Right cardiac atrium (tissue), 5 donors: Measurements from ENCODE around the gene RFNG. TPM values are rescaled to one million over a fixed set of nuclear protein-coding genes. Genes with fewer than 3 reads are reported as not detected.

ENCODE experiments used
- ATAC-seq, 2 donors: fragments of 200-7000 bp; cut with Tn5 transposase; one replicate each; pipeline versions ENCODE4 v1.8.0 to v1.9.1; 2020; ENCODE audit warnings: moderate library complexity in 2 of 2, mild to moderate bottlenecking in 1 of 2
- DNase-seq, 3 donors: peaks; one replicate each; pipeline ENCODE4 v3.0.0-alpha.2; 2020
- H3K27ac ChIP-seq: one replicate; pipeline ENCODE4 v1.5.1; 2013; ENCODE audit warnings: mild to moderate bottlenecking, low read length, control low read depth, moderate library complexity
- H3K27me3 ChIP-seq: one replicate; pipeline ENCODE4 v1.6.1; 2013; ENCODE audit not compliant: control insufficient read depth, insufficient read depth
- H3K4me1 ChIP-seq: one replicate; pipeline ENCODE4 v1.6.1; 2013; ENCODE audit warnings: low read length; ENCODE audit not compliant: control insufficient read depth, insufficient read depth
- H3K4me3 ChIP-seq: one replicate; pipeline ENCODE4 v1.5.1; 2013; ENCODE audit warnings: low read length, control low read depth
- H3K9me3 ChIP-seq: one replicate; pipeline ENCODE4 v1.6.1; 2013; ENCODE audit warnings: low read length; ENCODE audit not compliant: control insufficient read depth
- WGBS: extraction: QIAGEN DNeasy Blood & Tissue Kit; methylation state at CpG from one replicate; pipeline ENCODE4 v1.1.7; 2013; 5-methylcytosine and 5-hydroxymethylcytosine counted together
- intact Hi-C, 4 donors: fragments of 100-400 bp; cut with DNase I; formaldehyde crosslinking; loops; one replicate each; pipeline versions ENCODE4 v1.11.0 to v1.14.0; 2022 to 2023
- polyA plus RNA-seq: library from polyadenylated mRNA; stranded (reverse); fragments of 200-250 nt; gene quantifications from one replicate; pipeline ENCODE4 v1.2.3, GENCODE V29; 2013
- total RNA-seq, 4 donors: library from RNA; stranded (reverse); fragmentation: NEBNext Ultra II Directional; extraction: Animal tissue kit (Norgen Biotek cat#: 25700); gene quantifications; one replicate each; pipeline ENCODE4 v1.2.1, GENCODE V29; 2021
- donor health status: healthy with polysubstance abuse.
- donor health status: DM: no; HTN: yes; CAD: no.
- donor health status: DM: no; HTN: no; CAD: no.
- donor health status: DM: no; HTN: yes; CAD: no; lungs with severe emphysema.
- donor health status: DM: yes; HTN: yes; CAD: no.

RFNG gene
- total and polyA plus RNA-seq, 5 donors = 19.0 to 25.4 (median 20.5) TPM

DNA sequence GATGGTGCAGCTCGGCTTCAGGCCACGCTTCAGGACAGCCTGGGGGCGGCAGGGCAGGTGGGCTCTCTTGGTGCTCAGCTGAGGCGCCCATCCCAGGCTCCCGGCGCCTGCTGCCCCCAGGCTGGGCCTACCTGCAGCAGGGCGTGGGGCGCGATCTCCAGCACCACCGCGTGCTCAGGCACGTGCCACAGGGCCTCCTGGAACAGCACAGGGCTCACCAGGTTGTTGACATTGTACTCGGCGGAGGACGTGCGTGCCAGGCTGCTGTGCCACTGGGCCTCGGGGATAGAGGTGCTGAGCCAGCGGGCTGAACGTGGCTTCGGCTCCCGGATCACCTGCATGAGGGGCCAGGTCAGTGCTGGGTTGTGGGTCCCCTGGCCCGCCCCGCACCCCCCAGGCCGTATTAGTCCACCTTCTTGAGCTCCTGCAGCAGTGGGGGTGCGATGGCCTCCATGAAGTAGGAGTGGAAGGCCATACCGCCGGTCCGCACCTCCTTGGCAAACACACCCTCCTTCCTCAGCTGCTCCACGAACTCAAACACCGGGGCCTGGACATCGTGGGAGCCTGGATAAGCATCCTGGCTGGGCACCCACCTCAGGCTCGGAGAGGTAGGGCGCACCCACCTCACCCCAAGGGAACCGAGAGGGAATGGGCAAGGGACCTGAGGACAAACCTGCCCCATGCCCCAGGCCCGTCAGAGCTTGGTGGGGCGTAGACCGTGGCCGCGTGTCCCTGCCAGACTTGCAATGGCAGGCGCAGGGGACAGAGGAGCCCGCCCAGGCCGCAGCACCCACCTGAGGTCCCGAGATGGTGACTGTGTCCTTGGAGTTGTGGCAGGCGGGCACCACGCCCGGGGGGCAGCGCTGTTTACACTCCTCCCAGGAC lies 37.5 kb upstream of the RFNG start:
- no peak overlapping the region for H3K27ac ChIP-seq
- H3K4me1 ChIP-seq = no peaks in the 10 kb centered on the region
- no peaks in the 10 kb centered on the region for H3K27me3 ChIP-seq
- 94% methylated on average over 47 of the region's 47 CpGs for WGBS
- ATAC-seq (no peak), DNase-seq (peak in 1 of 3 donors; percentile 50)
- intact Hi-C loops = no loop called here
- H3K9me3 ChIP-seq = no peaks in the 10 kb centered on the region
- H3K4me3 ChIP-seq = no peak overlapping the region

DNA sequence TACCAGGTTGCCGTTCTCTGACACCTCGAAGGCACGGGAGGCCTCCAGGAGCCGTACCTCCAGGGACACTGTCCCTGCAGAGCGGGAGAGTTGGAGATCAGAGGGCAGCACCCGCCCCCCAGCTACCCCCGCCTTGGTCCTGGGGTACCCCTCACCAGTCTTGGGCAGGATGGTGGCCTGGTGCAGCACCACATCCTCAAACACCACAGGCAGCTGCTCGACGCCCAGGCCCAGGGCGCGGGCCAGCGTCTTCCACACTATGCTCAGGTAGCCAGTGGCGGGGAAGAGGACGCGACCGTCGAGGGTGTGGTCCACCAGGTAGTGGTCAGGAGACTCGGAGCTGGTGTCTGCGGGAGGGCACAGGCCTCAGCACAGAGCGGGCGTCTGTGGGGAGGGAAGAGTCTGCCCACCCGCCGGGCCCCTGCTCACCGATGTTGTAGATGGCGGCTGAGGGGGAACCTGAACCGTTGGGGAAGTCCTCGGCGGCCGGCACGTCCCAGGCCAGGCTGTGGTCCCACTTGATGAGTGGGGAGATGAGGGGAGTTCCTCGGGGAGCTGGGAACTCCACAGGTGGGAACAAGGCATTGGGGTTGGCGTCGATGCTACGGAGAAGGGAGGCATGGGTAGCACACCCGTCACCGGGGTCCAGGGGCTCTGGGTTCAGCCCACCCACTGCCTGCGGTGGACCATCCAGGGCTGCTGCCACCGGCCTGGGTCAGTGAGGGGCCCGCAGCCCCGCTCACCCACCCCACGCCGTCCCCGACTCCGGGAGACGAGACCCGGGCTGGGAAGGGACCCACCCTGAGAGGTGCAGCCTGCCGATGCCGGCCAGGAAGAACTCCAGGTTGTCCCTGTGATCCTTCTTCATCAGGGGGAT lies 36.6 kb upstream of the RFNG start:
- Histone ChIP-seq H3K4me1 (no peaks in the 10 kb centered on the region), H3K27me3 (no peaks in the 10 kb centered on the region), H3K9me3 (no peaks in the 10 kb centered on the region), H3K27ac (no peak overlapping the region), H3K4me3 (no peak overlapping the region)
- ATAC-seq = no peak
- WGBS = 95% methylated on average over 48 of the region's 48 CpGs
- peak in 2 of 3 donors; percentile 47 to 64 for DNase-seq
- intact Hi-C loops = no loop called here

DNA sequence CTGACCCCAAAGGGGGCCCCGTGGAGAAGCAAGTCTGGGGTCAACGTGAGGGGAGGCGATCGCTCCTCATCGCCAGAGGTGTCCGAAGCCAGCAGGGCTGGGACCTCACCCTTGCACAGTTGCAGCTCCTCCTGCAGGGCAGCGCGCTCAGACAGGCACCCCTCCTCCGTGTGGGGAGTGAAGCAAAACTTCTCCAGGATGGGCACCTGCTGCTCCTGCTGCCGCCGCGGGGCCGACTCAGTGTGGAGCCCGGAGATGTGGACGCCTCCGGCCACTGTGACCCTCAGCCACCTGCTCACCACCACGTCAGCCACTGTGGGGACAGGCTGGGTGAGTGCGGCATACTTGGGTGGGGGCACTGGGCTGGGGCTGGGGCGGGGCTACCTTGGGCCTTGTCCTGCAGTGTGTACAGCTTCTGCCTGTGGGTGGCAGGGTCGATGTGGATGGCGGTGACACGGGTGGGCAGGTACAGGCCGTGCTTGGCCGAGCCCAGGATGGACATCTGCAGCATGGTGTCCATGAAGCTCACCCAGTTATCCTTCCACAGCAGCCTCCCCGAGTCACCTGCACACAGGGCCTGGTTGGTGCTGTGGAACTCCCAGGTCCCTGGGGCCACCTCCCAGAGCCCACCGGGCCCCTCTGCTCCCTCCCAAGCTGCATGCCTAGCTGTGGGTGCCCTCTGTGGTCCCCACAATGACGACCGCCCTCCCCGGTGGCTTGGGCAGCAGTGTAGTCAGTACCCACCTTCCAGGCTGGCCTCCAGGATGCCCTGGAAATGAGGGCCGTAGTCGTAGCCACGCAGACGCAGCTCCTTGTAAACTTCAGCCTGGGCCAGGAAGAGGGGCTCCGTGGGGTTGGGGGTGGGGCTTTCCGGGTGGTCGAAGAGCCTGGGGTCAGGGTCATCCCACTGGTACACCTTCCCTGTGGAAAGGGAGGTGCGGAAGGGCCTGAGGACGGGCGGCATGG lies 35.6 kb upstream of the RFNG start:
- peak; percentile 16 to 53 (median 47) for DNase-seq
- Histone ChIP-seq H3K27ac (no peak overlapping the region), H3K9me3 (no peaks in the 10 kb centered on the region), H3K27me3 (no peaks in the 10 kb centered on the region), H3K4me1 (no peaks in the 10 kb centered on the region), H3K4me3 (no peak overlapping the region)
- intact Hi-C loops = no loop called here
- WGBS = 91% methylated on average over 39 of the region's 39 CpGs
- no peak for ATAC-seq

DNA sequence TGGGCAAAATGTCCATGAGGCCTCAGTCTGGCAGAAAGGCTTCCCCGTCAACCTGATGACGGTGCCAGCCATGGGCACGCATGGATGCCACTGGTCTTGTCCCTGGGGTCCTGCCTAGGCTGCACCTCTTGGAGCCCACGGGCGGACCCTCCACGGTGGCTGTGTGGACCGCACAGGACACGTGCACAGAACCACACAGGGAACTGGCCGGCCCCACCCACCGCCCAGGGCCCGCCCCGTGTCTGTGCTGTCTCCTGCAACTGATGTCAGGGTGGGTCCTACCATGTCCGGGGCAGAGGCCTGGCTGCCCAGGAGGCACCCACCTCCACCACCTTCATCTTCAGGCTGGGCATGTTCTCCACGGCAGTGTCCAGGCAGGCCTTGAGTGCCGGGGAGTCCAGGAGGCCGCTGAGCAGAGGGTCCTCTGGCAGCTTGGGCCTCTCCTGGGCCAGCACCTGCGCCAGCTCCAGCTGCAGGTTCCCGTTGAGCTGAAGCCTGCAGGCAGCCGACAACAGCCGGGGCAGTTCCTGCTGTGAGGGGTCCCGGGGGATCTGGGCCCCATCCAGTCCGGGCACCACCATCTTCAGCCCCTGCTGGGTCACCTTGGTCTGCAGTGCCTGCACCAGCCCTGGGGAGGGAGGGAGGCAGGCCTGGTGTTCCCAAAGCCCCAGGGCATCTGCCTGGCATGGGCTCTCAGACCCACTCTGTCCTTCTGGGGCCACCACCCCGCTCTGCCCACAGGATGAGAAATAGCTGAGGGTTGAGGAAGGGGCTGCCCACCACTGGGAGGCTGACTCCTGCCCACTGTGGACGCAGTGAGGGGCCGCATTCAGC lies 34.5 kb upstream of the RFNG start:
- Histone ChIP-seq H3K4me1 (no peaks in the 10 kb centered on the region), H3K9me3 (no peaks in the 10 kb centered on the region), H3K27ac (no peak overlapping the region), H3K4me3 (no peak overlapping the region), H3K27me3 (no peaks in the 10 kb centered on the region)
- no peak for ATAC-seq
- peak in 2 of 3 donors; percentile 42 to 45 for DNase-seq
- intact Hi-C loops = no loop called here
- WGBS = 89% methylated on average over 25 of the region's 25 CpGs

DNA sequence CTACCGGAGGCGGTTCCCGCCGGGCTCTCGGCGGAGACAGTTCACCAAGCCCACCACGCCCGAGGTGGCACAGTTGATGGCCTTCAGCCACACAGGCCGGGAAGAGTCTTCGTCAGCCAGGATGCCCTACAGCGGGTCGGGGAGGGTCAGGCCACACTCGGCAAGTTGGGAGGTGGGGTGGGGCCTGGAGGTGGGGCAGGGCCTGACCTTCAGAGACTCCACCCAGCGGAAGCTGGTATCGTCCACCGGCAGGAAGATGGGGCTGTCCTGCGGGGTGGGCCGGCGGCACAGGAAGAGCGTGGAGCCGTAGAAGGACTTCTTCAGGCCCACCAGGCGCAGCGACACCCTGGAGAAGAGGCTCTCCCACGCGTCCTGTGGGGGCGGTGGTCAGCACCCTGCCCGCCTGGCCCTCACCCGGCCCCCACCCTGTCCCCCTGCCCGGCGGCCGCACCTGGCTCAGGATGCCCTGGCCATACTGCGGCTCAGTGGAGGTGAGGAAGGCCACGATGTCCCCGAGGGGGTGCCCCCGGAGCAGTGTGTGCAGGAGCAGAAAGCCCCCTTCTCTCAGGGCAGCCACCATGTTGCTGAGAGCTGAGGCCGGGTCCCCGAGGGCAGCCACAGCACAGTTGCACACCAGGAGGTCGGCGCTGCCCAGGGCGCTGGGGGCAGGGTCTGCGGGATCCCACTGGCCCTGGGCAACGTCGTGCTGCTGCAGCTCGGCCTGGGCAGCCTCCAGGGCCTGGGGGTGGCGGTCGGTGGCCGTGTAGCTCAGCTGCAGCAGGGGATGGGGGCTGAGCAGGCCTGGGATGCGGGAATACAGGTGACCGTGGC lies 33.6 kb upstream of the RFNG start:
- Histone ChIP-seq H3K27me3 (no peaks in the 10 kb centered on the region), H3K27ac (no peak overlapping the region), H3K4me1 (no peaks in the 10 kb centered on the region), H3K9me3 (no peaks in the 10 kb centered on the region), H3K4me3 (no peak overlapping the region)
- DNase-seq (peak; percentile 16 to 59 (median 42)), ATAC-seq (no peak)
- intact Hi-C loops = no loop called here
- 91% methylated on average over 49 of the region's 49 CpGs for WGBS

DNA sequence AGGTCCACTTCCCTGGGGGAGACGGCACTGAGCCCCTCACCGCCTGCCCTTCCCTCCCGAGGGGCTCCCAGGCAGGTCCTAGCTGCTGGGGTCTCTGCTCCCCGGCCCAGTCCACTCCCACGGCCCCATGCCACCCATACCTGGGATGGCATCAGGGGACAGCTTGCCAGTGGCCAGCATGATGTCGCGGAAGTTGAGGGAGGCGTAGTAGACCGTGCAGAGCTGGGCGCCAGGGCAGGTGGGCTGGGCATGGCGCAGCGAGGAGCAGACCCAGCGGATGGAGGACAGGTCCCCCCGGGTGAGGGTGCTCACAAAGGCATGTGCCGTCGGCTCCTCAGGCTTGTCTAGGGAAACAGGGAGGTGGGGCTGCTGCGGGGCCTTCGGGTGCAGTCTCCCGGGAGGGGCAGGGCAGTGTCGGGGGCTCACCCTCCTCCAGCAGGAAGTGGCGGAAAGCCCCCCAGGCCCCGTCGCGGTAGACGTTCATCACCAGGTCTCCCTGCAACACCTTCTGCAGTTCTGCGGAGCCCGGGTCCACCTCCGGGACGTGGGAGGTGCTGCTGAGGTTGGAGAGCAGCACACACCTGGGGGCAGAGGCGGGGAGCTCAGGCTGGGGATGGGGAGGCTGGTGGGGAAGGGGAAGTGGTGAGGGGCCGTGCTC lies 32.9 kb upstream of the RFNG start:
- Histone ChIP-seq H3K9me3 (no peaks in the 10 kb centered on the region), H3K4me1 (no peaks in the 10 kb centered on the region), H3K27ac (no peak overlapping the region), H3K27me3 (no peaks in the 10 kb centered on the region), H3K4me3 (no peak overlapping the region)
- intact Hi-C loops = no loop called here
- DNase-seq (peak in 1 of 3 donors; percentile 54), ATAC-seq (no peak)
- WGBS = 93% methylated on average over 31 of the region's 31 CpGs

DNA sequence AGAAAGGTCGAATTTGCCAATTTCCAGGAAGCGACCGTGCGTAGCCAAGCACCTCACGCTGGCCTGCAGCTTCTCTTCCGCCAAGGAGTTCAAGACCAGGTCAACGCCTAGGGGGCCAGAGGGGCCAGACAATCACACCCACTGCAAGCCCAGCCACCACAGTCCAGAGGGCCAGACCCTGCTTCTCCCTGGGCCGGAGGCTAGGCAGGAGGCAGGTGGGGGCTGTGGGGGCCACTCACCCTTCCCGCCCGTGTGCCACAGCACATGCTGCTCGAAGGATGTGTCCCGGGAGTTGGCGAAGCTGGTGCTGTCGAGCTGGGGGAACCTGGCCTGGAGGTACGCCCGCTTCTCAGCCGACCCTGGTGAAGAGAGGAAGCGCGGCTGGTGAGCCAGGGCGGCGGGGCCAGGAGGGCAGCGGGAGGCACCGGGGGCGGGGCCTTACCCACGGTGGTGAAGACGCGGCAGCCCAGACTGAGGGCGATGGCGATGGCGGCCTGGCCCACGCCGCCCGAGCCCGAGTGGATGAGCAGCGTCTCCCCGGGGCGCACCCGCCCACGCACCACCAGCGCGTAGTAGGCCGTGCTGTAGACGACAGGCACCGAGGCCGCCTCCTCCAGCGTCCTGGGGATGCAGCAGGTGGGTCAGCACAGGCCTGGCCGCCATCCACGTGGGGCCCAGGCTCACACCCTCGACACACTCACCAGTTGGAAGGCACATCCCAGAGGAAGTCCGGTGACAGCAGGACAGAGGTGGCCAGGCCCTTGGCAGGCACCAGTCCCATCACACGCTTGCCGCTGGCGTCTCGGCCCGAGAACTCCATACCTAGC lies 32.1 kb upstream of the RFNG start:
- intact Hi-C loops = no loop called here
- no peak overlapping the region for H3K4me3 ChIP-seq
- no peaks in the 10 kb centered on the region for H3K4me1 ChIP-seq
- no peaks in the 10 kb centered on the region for H3K27me3 ChIP-seq
- no peak overlapping the region for H3K27ac ChIP-seq
- ATAC-seq (no peak), DNase-seq (peak in 2 of 3 donors; percentile 60)
- H3K9me3 ChIP-seq = no peaks in the 10 kb centered on the region
- 93% methylated on average over 55 of the region's 55 CpGs for WGBS

DNA sequence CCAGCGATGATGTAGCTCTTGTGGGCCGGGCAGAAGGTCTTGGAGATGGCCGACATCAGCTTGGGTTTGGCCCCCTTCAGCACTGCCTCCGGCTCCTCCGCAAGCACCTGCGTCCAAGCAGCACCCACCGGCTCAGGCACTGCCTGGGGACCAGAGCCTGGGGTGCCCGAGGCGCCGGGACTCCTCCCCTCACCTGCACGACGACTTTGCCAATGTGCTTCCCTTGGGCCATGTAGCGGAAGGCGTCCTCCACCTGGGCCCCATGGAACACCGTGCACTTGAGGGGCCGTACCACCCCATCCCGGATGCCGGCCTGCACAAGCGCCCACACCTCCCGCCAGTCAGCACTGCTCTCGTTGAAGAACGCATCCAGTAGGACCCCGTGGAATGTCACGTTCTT lies 31.4 kb upstream of the RFNG start:
- Histone ChIP-seq H3K4me3 (no peak overlapping the region), H3K4me1 (no peaks in the 10 kb centered on the region), H3K27ac (no peak overlapping the region), H3K27me3 (no peaks in the 10 kb centered on the region), H3K9me3 (no peaks in the 10 kb centered on the region)
- intact Hi-C loops = no loop called here
- DNase-seq (peak in 2 of 3 donors; percentile 30 to 46), ATAC-seq (no peak)
- 92% methylated on average over 24 of the region's 24 CpGs for WGBS
